ENCODE results near the gene LRP1B.

The LRP1B gene

DNA sequence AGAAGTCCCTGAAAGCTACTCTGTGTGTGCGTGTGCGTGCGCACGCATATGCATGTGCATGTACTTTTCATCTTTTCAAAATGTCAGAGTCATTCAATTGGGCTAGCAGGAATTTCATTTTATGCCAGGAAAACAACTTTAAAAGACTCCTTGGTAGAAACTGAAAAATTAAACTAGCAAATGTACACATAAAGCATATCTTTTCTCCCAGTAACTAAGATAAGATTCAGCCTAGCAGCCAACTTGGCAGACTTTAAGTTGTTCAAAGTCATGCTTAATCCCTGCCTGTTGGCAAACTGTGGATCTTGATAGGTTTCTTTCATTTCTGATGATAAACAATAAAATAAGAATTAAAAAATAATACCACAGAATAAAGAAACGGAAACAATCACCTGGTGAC is 1129.1 kb downstream of the LRP1B start:
- H3K4me3 ChIP-seq (ENCODE audit: low read depth, low read length): no peak overlapping the region
- TF ChIP-seq, protein P1, sequence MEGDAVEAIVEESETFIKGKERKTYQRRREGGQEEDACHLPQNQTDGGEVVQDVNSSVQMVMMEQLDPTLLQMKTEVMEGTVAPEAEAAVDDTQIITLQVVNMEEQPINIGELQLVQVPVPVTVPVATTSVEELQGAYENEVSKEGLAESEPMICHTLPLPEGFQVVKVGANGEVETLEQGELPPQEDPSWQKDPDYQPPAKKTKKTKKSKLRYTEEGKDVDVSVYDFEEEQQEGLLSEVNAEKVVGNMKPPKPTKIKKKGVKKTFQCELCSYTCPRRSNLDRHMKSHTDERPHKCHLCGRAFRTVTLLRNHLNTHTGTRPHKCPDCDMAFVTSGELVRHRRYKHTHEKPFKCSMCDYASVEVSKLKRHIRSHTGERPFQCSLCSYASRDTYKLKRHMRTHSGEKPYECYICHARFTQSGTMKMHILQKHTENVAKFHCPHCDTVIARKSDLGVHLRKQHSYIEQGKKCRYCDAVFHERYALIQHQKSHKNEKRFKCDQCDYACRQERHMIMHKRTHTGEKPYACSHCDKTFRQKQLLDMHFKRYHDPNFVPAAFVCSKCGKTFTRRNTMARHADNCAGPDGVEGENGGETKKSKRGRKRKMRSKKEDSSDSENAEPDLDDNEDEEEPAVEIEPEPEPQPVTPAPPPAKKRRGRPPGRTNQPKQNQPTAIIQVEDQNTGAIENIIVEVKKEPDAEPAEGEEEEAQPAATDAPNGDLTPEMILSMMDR (IDR thresholded peaks at IDR 0.05; ENCODE audit: low read depth, low read length, missing control alignments): no peak

DNA sequence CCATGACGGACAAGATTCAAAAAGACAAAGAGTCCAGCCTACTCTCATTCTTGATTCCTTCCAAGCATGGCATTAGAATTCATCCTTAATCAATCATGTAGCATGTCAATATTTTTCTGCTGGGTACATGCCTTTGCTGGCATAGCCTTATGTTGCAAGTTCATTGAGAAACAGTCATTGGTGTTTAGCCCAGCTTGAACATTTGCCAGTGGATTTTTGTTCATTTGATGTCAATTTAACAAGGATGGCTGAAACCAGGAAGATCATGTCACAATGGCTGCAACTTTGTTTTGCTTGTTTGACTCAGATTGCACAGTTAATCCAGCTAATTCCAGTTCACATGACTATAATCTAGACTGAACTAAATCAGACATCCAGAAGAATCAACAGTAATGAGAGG is 1132.2 kb downstream of the LRP1B start:
- no peak for DNase-seq (ENCODE audit: low read depth)
- TF ChIP-seq, protein P1 (IDR thresholded peaks at IDR 0.05; ENCODE audit: low read depth, low read length, missing control alignments): no peak
- no peak overlapping the region for H3K4me3 ChIP-seq (ENCODE audit: low read depth, low read length)

More for the DNA sequence above, 1129.1 kb downstream of the LRP1B start:
- no peak for DNase-seq (ENCODE audit: low read depth)

DNA sequence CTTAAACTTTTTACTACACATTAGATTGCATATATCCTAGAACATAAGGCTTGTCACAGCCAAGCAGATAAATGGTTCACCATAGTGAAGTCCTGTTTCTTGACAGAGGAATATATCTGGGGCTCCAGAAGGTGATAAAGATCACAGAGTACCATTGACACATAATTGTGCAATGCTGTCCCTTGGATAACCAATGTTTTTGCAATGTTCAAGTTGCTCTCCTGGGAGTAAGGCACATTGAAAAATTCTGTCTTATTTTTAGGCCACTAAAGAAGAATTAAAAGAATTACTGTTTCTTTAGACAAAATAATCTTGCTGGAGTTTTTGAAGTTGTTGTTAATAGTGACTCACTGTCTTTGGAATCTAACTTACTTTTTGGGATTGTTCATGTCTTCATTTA is 1132.8 kb downstream of the LRP1B start:
- no peak for DNase-seq (ENCODE audit: low read depth)
- H3K4me3 ChIP-seq (ENCODE audit: low read depth, low read length): no peak overlapping the region
- TF ChIP-seq, protein P1 (IDR thresholded peaks at IDR 0.05; ENCODE audit: low read depth, low read length, missing control alignments): no peak

DNA sequence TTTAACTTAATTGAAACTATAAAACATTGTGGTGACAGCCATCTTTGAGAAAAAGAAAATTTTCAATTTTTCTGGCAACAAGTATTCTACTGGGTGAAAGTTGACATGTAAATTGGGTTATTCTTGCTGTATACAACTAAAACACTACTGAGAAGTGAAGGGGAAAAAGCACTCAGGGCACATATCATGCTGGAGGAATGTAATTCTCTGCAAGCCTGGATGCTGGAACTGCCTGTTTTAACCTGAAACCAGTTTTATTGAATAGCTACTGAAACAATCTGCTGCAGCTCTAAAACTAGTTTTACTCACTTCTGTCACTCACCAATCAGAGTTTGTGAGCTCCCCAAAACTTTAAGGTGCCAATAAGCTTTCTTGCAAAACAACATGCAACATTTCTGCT is 1136.0 kb downstream of the LRP1B start:
- TF ChIP-seq, protein P1 (IDR thresholded peaks at IDR 0.05; ENCODE audit: low read depth, low read length, missing control alignments): no peak

DNA sequence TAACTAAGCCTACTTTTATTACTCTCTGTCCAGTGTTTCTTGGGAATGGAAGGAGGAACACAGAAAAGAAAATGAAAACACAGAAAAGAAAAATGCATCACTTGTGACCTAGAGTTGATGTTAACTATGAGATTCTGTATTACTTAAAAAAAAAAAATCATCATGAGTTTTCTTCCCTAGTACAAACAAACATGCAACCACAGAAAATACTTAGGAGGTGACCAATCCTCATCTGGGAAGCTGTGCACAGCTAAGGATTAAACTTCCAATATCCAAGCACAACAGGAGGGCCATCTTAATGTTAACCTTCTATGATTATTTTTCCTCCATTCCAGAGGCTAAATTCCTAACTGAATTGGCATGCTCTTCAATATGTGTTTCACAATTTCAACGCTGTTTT is 1140.4 kb downstream of the LRP1B start:
- H3K4me3 ChIP-seq (ENCODE audit: low read depth, low read length): no peak overlapping the region
- TF ChIP-seq, protein P1 (IDR thresholded peaks at IDR 0.05; ENCODE audit: low read depth, low read length, missing control alignments): no peak
- no peak for DNase-seq (ENCODE audit: low read depth)

More for the DNA sequence above, 1136.0 kb downstream of the LRP1B start:
- no peak for DNase-seq (ENCODE audit: low read depth)
- H3K4me3 ChIP-seq (ENCODE audit: low read depth, low read length): no peak overlapping the region

DNA sequence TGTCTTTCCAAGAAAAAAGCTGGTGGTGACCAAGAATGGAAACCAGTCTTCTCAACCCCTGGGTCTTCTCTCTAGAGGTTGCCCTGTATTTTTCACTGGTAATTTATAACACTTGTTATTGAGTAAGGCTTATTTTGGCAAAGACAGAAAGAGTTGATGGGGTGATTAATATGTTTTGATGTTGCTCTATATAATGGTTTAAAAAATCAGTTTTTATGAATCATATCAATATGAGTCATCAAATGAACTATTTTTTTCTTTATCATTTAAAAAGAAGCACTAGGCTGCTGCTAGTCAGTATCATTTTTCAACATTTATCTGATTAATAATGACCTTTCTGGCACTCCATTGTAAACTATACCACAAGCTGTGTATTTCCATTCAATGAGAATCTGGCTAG is 1142.2 kb downstream of the LRP1B start:
- no peak for DNase-seq (ENCODE audit: low read depth)
- H3K4me3 ChIP-seq (ENCODE audit: low read depth, low read length): no peak overlapping the region
- TF ChIP-seq, protein P1 (IDR thresholded peaks at IDR 0.05; ENCODE audit: low read depth, low read length, missing control alignments): no peak

DNA sequence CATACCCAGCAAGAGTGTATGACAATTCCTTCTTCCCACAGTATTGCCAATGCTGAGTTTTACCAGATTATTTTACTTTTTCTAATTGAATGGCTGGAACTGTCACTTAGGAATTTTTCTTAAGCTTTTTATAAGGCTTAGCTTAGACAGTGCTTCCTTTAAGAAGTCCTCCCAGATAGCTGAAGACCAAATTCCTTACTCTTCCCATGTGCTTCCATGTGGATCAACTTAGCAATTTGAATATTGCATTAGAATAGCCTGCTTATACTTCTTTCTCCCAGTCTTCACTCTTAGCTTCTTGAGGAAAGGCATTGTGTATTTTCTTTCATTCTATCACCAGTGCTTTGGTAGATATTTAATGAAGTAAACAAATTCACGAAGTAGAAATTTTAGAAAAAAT is 1144.4 kb downstream of the LRP1B start:
- no peak for DNase-seq (ENCODE audit: low read depth)
- TF ChIP-seq, protein P1 (IDR thresholded peaks at IDR 0.05; ENCODE audit: low read depth, low read length, missing control alignments): no peak
- no peak overlapping the region for H3K4me3 ChIP-seq (ENCODE audit: low read depth, low read length)

Data from GM12864 (cell line).